HG02884 (cell line): ENCODE results near the gene CAMSAP2.
A peak's percentile ranks its signal among the peaks of the same experiment; 100 is the strongest.

Source experiments
- ATAC-seq: cut with Tn5 transposase; IDR thresholded peaks from one replicate; pipeline ENCODE4 v1.9.1; 2021; ENCODE audit warnings: mild to moderate bottlenecking, moderate library complexity; ENCODE audit not compliant: unreplicated experiment

Gene CAMSAP2

DNA sequence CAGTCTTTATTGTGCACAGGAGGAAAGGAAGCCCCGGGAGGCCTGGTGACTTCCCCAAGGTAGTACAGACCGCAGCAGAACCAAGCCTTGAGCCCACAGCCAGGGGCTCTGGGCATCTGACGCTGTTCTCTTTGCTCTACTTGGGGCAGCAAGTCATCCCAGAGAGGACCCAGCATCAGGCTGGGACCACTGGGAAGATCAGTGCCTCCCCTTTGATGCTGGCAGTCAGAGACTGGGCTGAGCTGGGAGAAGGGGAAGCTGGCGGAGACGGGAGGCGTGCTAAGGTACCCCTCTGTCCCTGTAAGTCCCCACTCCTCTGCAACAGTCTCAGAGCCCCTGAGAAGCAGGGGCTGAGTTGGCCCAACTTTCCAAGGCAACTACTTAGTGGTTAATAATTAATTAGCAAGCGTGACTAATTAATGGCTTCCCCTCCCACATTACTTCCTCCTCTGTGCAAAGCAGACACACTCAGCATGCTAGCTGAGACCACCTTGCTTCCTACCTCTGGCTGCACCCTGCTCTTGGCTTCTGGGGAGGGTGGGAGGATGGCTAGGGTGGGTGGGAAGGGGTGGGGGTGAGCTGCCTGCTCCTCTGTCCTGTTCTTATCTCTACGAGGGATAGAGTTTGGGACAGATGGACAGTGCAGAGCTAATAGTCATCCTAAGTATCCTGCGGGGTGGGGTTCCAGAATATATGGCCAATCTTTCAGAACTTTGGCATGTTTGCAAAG, 157.3 kb downstream of the CAMSAP2 start:
- no peak for ATAC-seq

DNA sequence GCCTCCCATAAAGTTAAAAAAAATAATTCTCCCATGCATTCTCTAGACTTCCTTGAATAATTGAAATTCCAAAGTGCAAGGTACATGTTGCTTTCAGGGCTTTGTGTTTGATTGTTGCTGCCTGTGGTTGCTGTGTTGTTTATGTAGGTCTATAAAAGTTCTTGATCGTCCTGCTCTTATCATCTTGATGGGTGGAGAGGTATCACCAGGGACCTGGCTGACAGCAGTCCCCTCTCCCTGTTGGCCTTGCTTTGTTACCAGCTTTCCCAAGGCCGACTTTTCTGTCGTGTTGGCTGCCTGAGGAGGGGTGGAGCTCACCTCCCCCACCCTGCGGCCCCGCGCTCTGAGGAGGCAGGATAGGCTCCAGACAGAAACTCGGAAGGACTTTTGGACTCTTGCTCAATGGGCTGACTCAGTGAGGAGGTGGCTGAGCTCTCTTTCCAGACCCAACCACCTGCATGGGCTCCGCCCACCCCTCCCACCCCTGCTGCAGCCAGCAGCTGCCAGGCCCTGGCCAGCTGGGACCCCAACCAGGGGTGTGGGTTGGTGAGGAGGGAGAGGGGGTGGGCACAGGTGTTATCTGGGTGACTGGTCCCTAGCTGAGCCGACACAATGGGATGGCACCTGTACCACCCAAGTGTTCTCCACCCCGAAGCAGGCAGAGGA, 158.0 kb downstream of the CAMSAP2 start:
- ATAC-seq = no peak

- ATAC-seq = no peak
Observed at GRCh38 chr1:200897259-200897658, 158.6 kb downstream of the CAMSAP2 start.

GRCh38 chr1:200899015-200899386, 160.3 kb downstream of the CAMSAP2 start:
- no peak for ATAC-seq

- no peak for ATAC-seq
Observed at GRCh38 chr1:200899451-200899915, 160.8 kb downstream of the CAMSAP2 start.

DNA sequence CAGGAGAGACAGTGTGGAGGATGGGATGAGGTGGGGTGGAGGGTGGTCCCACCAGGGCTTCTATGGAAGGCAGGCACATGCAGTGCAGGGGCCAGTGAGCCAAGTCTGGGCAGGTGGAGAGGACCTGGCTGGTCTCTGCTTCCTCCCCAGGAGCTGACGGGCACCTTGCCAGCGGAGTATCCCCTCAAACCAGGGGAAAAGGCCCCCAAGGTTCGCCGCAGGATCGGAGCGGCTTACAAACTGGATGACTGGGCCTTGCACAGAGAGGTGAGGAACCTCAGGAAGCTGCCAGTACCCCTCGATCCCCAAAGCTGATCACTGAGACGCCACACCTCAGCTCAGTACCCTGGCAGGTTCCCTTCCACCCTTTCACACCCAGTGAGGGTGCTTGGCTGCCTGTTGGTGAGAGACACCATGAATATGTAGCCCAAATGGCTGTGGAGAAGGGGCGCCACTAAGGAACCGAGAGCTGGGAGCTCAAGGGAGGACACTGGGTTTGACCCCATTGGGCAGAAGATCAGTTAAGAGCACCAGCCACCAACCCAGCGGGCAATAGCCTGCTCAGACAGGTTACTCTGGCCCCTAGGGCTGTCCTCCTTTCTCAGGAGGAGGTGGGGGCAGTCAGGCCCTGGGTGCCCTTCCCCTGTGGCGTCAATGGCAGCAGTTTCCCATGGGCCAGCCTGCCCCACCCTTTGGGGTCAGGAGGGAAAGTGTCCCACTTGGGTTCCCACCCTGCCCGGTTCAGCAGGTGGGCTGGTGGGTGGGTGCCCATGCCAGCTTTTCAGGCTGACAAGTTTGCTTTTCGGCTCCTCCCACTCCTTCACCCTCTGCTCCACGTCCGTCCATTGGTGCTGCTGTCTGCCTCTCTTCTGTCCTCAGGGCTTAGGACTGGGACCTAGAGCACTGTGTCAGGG, 161.5 kb downstream of the CAMSAP2 start:
- no peak for ATAC-seq

GRCh38 chr1:200900877-200901276, 162.2 kb downstream of the CAMSAP2 start:
- no peak for ATAC-seq

GRCh38 chr1:200901350-200901749, 162.7 kb downstream of the CAMSAP2 start:
- no peak for ATAC-seq

GRCh38 chr1:200901796-200902444, 163.2 kb downstream of the CAMSAP2 start:
- ATAC-seq = no peak

- ATAC-seq = no peak
Observed at GRCh38 chr1:200903793-200904192, 165.1 kb downstream of the CAMSAP2 start.

- ATAC-seq = no peak
Observed at GRCh38 chr1:200904772-200905171, 166.1 kb downstream of the CAMSAP2 start.

DNA sequence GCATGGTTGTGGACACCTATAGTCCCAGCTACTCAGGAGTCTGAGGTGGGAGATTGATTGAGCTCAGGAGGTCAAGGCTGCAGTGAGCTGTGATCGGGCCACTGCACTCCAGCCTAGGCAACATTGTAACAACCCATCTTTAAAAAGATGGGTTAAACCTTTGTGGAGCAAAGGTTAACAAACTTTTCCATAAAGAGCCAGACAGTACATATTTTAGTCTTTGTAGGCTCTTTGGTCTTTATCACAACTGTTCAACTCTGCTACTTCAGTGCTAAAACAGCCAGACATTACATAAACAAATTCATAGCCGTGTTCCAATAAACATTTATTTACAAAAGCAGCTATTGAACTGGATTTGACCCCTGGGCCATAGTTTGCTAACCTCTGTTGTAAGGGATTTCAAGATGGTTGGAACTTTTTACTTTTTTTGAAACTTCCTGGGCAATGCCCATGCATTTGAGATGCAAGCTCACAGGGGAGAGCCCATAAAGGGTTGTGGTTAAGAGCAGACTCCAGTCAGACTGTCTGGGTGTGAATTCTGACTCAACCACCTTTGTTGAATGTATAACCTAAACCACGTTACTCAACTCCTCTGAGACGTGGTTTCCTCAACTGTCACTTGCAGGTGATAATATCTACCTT, 166.8 kb downstream of the CAMSAP2 start:
- no peak for ATAC-seq

GRCh38 chr1:200906491-200906890, 167.8 kb downstream of the CAMSAP2 start:
- ATAC-seq = no peak

DNA sequence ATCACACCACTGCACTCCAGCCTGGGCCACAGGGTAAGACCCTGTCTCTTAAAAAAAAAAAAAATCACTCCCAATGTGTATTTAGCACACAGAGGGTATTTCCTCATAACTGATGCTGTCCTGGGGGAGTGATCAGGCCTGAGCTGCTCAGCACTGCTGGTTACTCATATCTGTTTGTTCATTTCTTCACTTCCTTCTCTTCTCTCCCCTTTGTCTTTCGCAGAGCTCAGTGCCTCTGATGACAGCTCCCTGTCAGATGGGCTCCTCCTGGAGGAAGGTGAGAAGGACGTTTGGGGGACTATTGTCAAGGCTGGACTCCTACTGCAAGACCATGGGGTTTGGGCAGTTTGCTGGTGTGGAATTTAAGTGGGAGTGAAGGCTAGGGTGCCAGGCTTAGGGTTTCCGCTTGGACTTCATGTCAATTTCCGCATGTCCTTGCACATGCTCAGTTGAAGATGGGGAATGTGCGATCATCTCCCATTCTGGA, 169.0 kb downstream of the CAMSAP2 start:
- peak; percentile 81 for ATAC-seq

- no peak for ATAC-seq
Observed at GRCh38 chr1:200908191-200908868, 169.6 kb downstream of the CAMSAP2 start.

- ATAC-seq = no peak
Observed at GRCh38 chr1:200909071-200909470, 170.4 kb downstream of the CAMSAP2 start.

DNA sequence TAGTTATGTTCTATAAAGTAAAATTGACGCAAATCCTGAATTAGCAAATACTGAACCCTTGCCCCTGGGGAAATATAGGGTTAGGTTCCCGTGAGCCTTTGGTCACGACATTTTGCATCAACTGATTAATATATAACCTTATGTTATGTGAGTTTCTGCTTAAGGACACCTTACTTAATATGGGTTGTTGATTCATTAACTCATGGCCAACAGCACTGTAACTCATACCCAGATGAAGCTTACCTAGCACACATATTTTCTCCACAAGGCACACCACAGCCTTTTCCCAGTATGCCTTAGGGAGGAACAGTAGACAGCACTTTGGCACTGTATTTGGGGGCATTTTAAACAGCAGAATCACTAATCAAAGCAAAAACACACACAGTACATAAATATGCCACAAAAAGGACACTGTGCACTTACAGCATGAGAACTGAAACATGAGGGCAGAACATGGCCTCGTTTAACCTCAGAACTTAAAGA, 171.1 kb downstream of the CAMSAP2 start:
- no peak for ATAC-seq
